ENCODE data around the gene ZBTB32.
"Not testable (repeated sequence)": the region's sequence is repeated elsewhere in the genome, so short reads cannot be mapped to it uniquely, and the experiment has no call there.

The ZBTB32 gene

GRCh38 chr19:35671818-35672217, 32.5 kb upstream of the ZBTB32 start:
- Histone ChIP-seq H3K36me3 (ENCODE audit: control insufficient read depth, insufficient read depth, low read length) (no peaks in the 10 kb centered on the region), H3K4me1 (ENCODE audit: control insufficient read depth, insufficient read depth, low read length) (no peaks in the 10 kb centered on the region), H3K27me3 (ENCODE audit: control insufficient read depth, insufficient read depth, low read length) (peaks cover 11% of the 10 kb centered on the region), H3K4me3 (ENCODE audit: low read length) (no peak overlapping the region), H3K9ac (ENCODE audit: low read length) (no peak overlapping the region), H3K27ac (ENCODE audit: low read depth, low read length) (no peak overlapping the region)

DNA sequence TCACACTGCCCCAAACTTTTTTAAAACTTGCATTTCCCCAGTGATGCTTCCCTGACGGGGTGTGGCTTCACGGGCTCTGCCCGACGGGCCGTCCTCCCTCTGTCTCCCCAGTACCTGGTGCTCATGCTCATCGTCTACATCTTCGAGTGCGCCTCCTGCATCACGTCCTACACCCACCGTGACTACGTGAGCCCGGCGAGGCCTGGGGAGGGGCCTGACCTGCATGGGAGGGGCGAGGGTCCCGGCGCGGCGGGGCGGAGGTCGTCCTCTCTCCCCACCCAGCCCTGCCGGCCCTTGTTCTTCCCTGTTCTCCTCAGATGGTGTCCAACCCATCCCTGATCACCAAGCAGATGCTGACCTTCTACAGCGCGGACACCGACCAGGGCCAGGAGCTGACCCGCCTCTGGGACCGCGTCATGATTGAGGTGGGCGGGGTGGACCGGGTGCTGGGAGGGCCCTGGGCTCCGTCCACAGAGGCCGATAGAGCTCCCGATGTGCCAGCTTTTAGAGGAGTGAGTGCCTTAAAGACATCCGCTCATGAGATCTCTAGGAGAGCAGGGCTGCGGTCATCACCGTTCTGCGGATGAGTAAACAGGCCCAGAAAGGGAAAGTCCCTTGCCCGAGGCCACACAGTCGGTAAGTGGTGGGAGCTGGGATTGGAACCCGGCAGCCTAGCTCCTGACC, 31.1 kb upstream of the ZBTB32 start:
- Histone ChIP-seq H3K27me3 (ENCODE audit: control insufficient read depth, insufficient read depth, low read length) (peaks cover 11% of the 10 kb centered on the region), H3K4me3 (ENCODE audit: low read length) (peak overlapping the region; percentile 28), H3K27ac (ENCODE audit: low read depth, low read length) (no peak overlapping the region), H3K36me3 (ENCODE audit: control insufficient read depth, insufficient read depth, low read length) (no peaks in the 10 kb centered on the region), H3K4me1 (ENCODE audit: control insufficient read depth, insufficient read depth, low read length) (no peaks in the 10 kb centered on the region), H3K9ac (ENCODE audit: low read length) (no peak overlapping the region)

DNA sequence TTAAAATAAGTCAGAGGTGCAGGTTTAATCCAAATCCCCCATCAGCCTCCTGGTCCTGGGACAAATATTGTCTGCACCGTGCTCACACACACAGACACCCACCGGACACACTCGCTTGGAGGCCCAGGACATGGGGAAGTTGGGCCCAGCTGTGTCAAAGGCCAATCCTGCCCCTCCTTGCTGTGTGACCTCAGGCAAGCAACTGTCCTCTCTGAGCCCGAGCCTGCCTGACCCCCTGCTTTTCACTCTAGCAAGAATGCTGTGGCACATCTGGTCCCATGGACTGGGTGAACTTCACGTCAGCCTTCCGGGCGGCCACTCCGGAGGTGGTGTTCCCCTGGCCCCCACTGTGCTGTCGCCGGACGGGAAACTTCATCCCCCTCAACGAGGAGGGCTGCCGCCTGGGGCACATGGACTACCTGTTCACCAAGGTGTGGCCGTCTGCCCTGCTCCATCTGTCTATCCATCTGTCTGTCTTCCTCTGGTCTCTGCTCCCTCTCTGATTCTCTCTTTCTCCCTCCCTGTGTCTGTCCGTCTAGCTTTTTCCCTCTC, 28.7 kb upstream of the ZBTB32 start:
- peaks cover 11% of the 10 kb centered on the region for H3K27me3 ChIP-seq (ENCODE audit: control insufficient read depth, insufficient read depth, low read length)
- no peak overlapping the region for H3K27ac ChIP-seq (ENCODE audit: low read depth, low read length)
- H3K36me3 ChIP-seq (ENCODE audit: control insufficient read depth, insufficient read depth, low read length) = no peaks in the 10 kb centered on the region
- no peaks in the 10 kb centered on the region for H3K4me1 ChIP-seq (ENCODE audit: control insufficient read depth, insufficient read depth, low read length)
- H3K9ac ChIP-seq (ENCODE audit: low read length) = no peak overlapping the region
- no peak overlapping the region for H3K4me3 ChIP-seq (ENCODE audit: low read length)

- Histone ChIP-seq H3K9ac (ENCODE audit: low read length) (no peak overlapping the region), H3K27me3 (ENCODE audit: control insufficient read depth, insufficient read depth, low read length) (no peaks in the 10 kb centered on the region), H3K4me1 (ENCODE audit: control insufficient read depth, insufficient read depth, low read length) (no peaks in the 10 kb centered on the region), H3K36me3 (ENCODE audit: control insufficient read depth, insufficient read depth, low read length) (no peaks in the 10 kb centered on the region), H3K4me3 (ENCODE audit: low read length) (no peak overlapping the region), H3K27ac (ENCODE audit: low read depth, low read length) (no peak overlapping the region)
Measured at GRCh38 chr19:35689836-35690235, 14.5 kb upstream of the ZBTB32 start.

DNA sequence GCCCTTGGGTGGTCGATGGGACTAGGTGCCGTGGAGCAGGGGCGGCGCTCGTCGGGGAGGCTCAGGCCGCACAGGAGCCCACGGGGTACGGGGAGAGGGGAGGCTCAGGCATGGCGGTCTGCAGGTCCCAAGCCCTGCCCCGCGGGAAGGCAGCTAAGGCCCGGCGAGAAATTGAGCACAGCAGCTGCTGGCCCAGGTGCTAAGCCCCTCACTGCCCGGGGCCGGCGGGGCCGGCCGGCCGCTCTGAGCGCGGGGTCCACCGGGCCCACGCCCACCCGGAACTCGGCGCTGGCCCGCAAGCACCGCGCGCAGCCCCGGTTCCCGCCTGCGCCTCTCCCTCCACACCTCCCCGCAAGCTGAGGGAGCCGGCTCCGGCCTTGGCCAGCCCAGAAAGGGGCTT, 13.3 kb upstream of the ZBTB32 start:
- not testable (repeated sequence) for H3K27me3 ChIP-seq (ENCODE audit: control insufficient read depth, insufficient read depth, low read length); H3K36me3 ChIP-seq (ENCODE audit: control insufficient read depth, insufficient read depth, low read length); H3K27ac ChIP-seq (ENCODE audit: low read depth, low read length); H3K4me1 ChIP-seq (ENCODE audit: control insufficient read depth, insufficient read depth, low read length); H3K4me3 ChIP-seq (ENCODE audit: low read length); H3K9ac ChIP-seq (ENCODE audit: low read length)

GRCh38 chr19:35692010-35692409, 12.3 kb upstream of the ZBTB32 start:
- no peaks in the 10 kb centered on the region for H3K36me3 ChIP-seq (ENCODE audit: control insufficient read depth, insufficient read depth, low read length)
- no peaks in the 10 kb centered on the region for H3K4me1 ChIP-seq (ENCODE audit: control insufficient read depth, insufficient read depth, low read length)
- no peaks in the 10 kb centered on the region for H3K27me3 ChIP-seq (ENCODE audit: control insufficient read depth, insufficient read depth, low read length)
- no peak overlapping the region for H3K4me3 ChIP-seq (ENCODE audit: low read length)
- no peak overlapping the region for H3K27ac ChIP-seq (ENCODE audit: low read depth, low read length)
- H3K9ac ChIP-seq (ENCODE audit: low read length) = no peak overlapping the region

GRCh38 chr19:35693422-35693821, 10.9 kb upstream of the ZBTB32 start:
- H3K4me1 ChIP-seq (ENCODE audit: control insufficient read depth, insufficient read depth, low read length) = no peaks in the 10 kb centered on the region
- H3K36me3 ChIP-seq (ENCODE audit: control insufficient read depth, insufficient read depth, low read length) = no peaks in the 10 kb centered on the region
- no peaks in the 10 kb centered on the region for H3K27me3 ChIP-seq (ENCODE audit: control insufficient read depth, insufficient read depth, low read length)
- H3K4me3 ChIP-seq (ENCODE audit: low read length) = no peak overlapping the region
- H3K27ac ChIP-seq (ENCODE audit: low read depth, low read length) = no peak overlapping the region
- H3K9ac ChIP-seq (ENCODE audit: low read length) = no peak overlapping the region

GRCh38 chr19:35693835-35694599, 10.3 kb upstream of the ZBTB32 start:
- Histone ChIP-seq H3K4me3 (ENCODE audit: low read length) (no peak overlapping the region), H3K36me3 (ENCODE audit: control insufficient read depth, insufficient read depth, low read length) (no peaks in the 10 kb centered on the region), H3K4me1 (ENCODE audit: control insufficient read depth, insufficient read depth, low read length) (no peaks in the 10 kb centered on the region), H3K27ac (ENCODE audit: low read depth, low read length) (no peak overlapping the region), H3K9ac (ENCODE audit: low read length) (no peak overlapping the region), H3K27me3 (ENCODE audit: control insufficient read depth, insufficient read depth, low read length) (no peaks in the 10 kb centered on the region)

DNA sequence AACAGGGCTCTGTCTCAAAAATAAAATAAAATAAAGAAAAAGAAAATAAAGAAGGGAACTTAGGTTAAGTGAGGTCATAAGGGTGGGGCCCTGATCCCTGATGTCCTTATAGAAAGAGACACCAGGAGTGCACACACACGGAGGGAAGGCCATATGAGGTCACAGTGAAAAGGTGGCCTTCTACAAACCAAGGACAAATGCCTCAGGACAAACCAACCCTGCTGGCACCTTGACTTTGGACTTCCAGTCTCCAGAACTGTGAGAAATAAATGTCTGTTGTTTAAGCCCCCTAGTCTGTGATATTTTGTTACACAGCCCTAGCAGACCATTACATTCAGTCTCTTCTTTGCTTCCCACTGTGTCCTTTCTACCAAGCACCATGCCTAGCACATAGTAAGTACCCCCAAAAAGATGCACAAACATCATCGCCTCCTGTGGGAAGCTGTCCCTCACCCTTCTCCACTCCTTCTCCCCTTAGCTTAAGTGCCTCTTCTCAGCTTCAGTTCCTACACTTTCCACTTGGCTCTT, 8.4 kb upstream of the ZBTB32 start:
- Histone ChIP-seq H3K27me3 (ENCODE audit: control insufficient read depth, insufficient read depth, low read length) (no peaks in the 10 kb centered on the region), H3K27ac (ENCODE audit: low read depth, low read length) (no peak overlapping the region), H3K4me1 (ENCODE audit: control insufficient read depth, insufficient read depth, low read length) (no peaks in the 10 kb centered on the region), H3K9ac (ENCODE audit: low read length) (no peak overlapping the region), H3K36me3 (ENCODE audit: control insufficient read depth, insufficient read depth, low read length) (no peaks in the 10 kb centered on the region), H3K4me3 (ENCODE audit: low read length) (no peak overlapping the region)

GRCh38 chr19:35696835-35697234, 7.5 kb upstream of the ZBTB32 start:
- Histone ChIP-seq H3K27me3 (ENCODE audit: control insufficient read depth, insufficient read depth, low read length) (no peaks in the 10 kb centered on the region), H3K4me1 (ENCODE audit: control insufficient read depth, insufficient read depth, low read length) (no peaks in the 10 kb centered on the region), H3K4me3 (ENCODE audit: low read length) (no peak overlapping the region), H3K27ac (ENCODE audit: low read depth, low read length) (no peak overlapping the region), H3K9ac (ENCODE audit: low read length) (no peak overlapping the region), H3K36me3 (ENCODE audit: control insufficient read depth, insufficient read depth, low read length) (no peaks in the 10 kb centered on the region)

DNA sequence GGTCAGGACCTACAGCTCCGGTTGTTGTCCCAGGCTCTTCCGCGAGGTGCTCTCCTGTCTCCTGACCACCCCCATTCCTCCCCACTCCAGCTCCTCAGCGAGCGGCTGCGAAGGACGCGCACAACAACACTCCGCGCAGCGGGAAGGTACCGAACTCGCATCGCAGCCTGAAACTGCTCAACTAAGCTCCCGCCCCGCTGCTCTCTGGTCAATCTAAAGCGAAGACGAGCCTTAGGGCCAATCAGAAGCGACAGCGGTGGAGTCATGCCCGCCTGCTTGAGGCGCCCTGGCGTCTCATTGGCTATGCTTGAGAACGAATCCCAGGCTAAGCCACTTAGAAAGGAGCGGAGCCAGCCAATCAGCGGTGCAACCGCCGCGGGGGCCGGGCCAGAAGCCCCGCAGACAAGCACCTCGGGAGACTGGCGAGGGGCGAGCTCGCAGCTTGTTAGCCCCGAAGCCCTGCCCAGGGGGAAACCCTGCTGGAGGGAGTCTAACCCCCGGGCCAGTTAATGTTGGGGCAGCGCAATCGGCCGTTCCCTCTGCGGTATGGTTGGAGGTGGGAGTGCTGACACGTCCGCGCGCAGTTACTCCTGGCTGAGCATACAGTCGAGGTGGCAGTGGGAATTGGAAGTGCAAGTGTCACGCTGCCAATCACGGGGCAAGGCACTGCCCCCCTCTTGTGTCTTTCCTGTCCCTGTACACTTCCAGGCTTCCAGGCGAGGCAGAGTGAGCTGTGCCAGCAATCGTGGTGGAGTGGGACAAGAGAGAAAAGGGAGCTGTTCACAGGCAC, 1.9 kb upstream of the ZBTB32 start:
- H3K27ac ChIP-seq (ENCODE audit: low read depth, low read length) = no peak overlapping the region
- H3K4me3 ChIP-seq (ENCODE audit: low read length) = peak overlapping the region; percentile 88
- H3K4me1 ChIP-seq (ENCODE audit: control insufficient read depth, insufficient read depth, low read length) = no peaks in the 10 kb centered on the region
- peak overlapping the region; percentile 86 for H3K9ac ChIP-seq (ENCODE audit: low read length)
- H3K36me3 ChIP-seq (ENCODE audit: control insufficient read depth, insufficient read depth, low read length) = no peaks in the 10 kb centered on the region
- H3K27me3 ChIP-seq (ENCODE audit: control insufficient read depth, insufficient read depth, low read length) = peaks cover 3% of the 10 kb centered on the region

DNA sequence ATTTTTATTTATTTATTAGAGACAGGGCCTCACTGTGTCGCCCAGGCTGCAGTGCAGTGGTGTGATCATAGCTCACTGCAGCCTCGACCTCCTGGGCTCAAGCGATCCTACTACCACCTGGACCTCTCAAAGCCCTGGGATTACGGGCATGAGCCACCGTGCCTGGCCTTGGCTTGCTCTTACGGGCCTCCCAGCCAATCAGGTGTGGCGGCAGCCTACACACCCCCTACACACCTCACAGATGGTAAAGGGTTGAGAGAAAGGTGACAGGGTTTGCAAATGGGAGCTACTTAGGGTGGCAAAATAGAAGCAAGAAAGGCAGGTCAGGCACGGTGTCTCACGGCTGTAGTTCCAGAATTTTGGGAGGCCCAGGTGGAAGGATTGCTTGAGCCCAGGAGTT, 1.0 kb upstream of the ZBTB32 start:
- Histone ChIP-seq H3K9ac (ENCODE audit: low read length) (no peak overlapping the region), H3K36me3 (ENCODE audit: control insufficient read depth, insufficient read depth, low read length) (no peaks in the 10 kb centered on the region), H3K27ac (ENCODE audit: low read depth, low read length) (no peak overlapping the region), H3K4me1 (ENCODE audit: control insufficient read depth, insufficient read depth, low read length) (no peaks in the 10 kb centered on the region), H3K27me3 (ENCODE audit: control insufficient read depth, insufficient read depth, low read length) (peaks cover 3% of the 10 kb centered on the region), H3K4me3 (ENCODE audit: low read length) (no peak overlapping the region)

Measured in rectal smooth muscle tissue (tissue), 1 donor.